Measurements from ENCODE around the gene RALGAPB. TPM values are rescaled to one million over a fixed set of nuclear protein-coding genes. Genes with fewer than 3 reads are reported as not detected.

RALGAPB gene
- total and polyA plus RNA-seq, 2 of the 13 experiments (the other 11 are each of a cell fraction or from before 2014, with no cell fraction given), result 17.6 to 30.6 TPM

DNA sequence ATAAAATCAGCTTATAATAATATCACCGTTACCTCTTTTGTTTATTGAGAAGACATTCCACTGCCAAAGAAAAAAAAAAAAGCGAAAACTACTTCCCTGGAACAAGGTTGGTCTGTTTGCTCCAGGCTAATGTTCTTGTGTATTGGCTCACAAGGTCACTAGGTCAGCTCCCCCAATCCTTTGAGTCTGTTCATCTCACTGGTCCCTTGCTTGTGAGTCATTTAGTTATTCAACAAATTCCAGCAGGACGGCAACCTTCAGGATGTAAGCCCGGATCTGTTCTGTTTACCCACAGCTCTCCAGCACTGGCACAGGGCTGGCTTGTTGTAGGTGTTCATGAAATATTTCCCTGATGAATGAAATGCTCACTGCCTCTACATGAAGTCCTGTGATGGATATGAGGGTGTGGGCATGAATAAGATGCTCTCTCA, 132.2 kb downstream of the RALGAPB start (continued):
- TF ChIP-seq, protein P1, sequence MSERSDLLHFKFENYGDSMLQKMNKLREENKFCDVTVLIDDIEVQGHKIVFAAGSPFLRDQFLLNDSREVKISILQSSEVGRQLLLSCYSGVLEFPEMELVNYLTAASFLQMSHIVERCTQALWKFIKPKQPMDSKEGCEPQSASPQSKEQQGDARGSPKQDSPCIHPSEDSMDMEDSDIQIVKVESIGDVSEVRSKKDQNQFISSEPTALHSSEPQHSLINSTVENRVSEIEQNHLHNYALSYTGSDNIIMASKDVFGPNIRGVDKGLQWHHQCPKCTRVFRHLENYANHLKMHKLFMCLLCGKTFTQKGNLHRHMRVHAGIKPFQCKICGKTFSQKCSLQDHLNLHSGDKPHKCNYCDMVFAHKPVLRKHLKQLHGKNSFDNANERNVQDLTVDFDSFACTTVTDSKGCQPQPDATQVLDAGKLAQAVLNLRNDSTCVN (CRISPR knock-in tag; IDR thresholded peaks at IDR 0.05; ENCODE audit: borderline replicate concordance), result peak; percentile 77; the same call in 1 of the 2 replicates
- TF ChIP-seq NFE2 (CRISPR knock-in tag; IDR thresholded peaks at IDR 0.05) (no peak), PRMT3 (CRISPR knock-in tag; IDR thresholded peaks at IDR 0.05; ENCODE audit: borderline replicate concordance, low read depth) (no peak), POGZ (CRISPR knock-in tag; IDR thresholded peaks at IDR 0.05) (peak; percentile 78; the same call in 1 of the 2 replicates), KDM6A (CRISPR knock-in tag; IDR thresholded peaks at IDR 0.05; ENCODE audit: low read depth) (peak; percentile 78), MIER2 (CRISPR knock-in tag; IDR thresholded peaks at IDR 0.05) (peak; percentile 91; the same call in 1 of the 2 replicates), DDIT3 (CRISPR knock-in tag; IDR thresholded peaks at IDR 0.05) (no peak; the same call in 1 of the 2 replicates), ZBTB20 (CRISPR knock-in tag; IDR thresholded peaks at IDR 0.05; ENCODE audit: borderline replicate concordance, low read depth) (peak; percentile 63; the same call in 1 of the 2 replicates), ZNF136 (CRISPR knock-in tag; IDR thresholded peaks at IDR 0.05; ENCODE audit: low read depth) (no peak), KLF6 (CRISPR knock-in tag; IDR thresholded peaks at IDR 0.05) (peak; percentile 65; the same call in 1 of the 2 replicates), ZNF501 (CRISPR knock-in tag; IDR thresholded peaks at IDR 0.05) (peak; percentile 75), ZNF512 (CRISPR knock-in tag; IDR thresholded peaks at IDR 0.05) (no peak), NPAS2 (CRISPR knock-in tag; IDR thresholded peaks at IDR 0.05; ENCODE audit: borderline replicate concordance) (no peak)
- TF ChIP-seq, protein P2, sequence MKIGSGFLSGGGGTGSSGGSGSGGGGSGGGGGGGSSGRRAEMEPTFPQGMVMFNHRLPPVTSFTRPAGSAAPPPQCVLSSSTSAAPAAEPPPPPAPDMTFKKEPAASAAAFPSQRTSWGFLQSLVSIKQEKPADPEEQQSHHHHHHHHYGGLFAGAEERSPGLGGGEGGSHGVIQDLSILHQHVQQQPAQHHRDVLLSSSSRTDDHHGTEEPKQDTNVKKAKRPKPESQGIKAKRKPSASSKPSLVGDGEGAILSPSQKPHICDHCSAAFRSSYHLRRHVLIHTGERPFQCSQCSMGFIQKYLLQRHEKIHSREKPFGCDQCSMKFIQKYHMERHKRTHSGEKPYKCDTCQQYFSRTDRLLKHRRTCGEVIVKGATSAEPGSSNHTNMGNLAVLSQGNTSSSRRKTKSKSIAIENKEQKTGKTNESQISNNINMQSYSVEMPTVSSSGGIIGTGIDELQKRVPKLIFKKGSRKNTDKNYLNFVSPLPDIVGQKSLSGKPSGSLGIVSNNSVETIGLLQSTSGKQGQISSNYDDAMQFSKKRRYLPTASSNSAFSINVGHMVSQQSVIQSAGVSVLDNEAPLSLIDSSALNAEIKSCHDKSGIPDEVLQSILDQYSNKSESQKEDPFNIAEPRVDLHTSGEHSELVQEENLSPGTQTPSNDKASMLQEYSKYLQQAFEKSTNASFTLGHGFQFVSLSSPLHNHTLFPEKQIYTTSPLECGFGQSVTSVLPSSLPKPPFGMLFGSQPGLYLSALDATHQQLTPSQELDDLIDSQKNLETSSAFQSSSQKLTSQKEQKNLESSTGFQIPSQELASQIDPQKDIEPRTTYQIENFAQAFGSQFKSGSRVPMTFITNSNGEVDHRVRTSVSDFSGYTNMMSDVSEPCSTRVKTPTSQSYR (CRISPR knock-in tag; IDR thresholded peaks at IDR 0.05; ENCODE audit: borderline replicate concordance), result peak; percentile 92
- TF ChIP-seq, protein P3, sequence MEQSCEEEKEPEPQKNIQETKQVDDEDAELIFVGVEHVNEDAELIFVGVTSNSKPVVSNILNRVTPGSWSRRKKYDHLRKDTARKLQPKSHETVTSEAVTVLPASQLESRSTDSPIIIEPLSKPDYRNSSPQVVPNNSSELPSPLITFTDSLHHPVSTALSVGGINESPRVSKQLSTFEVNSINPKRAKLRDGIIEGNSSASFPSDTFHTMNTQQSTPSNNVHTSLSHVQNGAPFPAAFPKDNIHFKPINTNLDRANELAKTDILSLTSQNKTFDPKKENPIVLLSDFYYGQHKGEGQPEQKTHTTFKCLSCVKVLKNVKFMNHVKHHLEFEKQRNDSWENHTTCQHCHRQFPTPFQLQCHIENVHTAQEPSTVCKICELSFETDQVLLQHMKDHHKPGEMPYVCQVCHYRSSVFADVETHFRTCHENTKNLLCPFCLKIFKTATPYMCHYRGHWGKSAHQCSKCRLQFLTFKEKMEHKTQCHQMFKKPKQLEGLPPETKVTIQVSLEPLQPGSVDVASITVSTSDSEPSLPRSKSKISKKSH (CRISPR knock-in tag; IDR thresholded peaks at IDR 0.05; ENCODE audit: borderline replicate concordance), result no peak
- TF ChIP-seq, protein P4, sequence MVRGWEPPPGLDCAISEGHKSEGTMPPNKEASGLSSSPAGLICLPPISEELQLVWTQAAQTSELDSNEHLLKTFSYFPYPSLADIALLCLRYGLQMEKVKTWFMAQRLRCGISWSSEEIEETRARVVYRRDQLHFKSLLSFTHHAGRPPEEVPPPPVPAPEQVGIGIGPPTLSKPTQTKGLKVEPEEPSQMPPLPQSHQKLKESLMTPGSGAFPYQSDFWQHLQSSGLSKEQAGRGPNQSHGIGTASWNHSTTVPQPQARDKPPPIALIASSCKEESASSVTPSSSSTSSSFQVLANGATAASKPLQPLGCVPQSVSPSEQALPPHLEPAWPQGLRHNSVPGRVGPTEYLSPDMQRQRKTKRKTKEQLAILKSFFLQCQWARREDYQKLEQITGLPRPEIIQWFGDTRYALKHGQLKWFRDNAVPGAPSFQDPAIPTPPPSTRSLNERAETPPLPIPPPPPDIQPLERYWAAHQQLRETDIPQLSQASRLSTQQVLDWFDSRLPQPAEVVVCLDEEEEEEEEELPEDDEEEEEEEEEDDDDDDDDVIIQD (CRISPR knock-in tag; IDR thresholded peaks at IDR 0.05; ENCODE audit: low read depth), result peak; percentile 93
- TF ChIP-seq, protein P5, sequence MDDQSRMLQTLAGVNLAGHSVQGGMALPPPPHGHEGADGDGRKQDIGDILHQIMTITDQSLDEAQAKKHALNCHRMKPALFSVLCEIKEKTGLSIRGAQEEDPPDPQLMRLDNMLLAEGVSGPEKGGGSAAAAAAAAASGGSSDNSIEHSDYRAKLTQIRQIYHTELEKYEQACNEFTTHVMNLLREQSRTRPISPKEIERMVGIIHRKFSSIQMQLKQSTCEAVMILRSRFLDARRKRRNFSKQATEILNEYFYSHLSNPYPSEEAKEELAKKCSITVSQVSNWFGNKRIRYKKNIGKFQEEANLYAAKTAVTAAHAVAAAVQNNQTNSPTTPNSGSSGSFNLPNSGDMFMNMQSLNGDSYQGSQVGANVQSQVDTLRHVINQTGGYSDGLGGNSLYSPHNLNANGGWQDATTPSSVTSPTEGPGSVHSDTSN (CRISPR knock-in tag; IDR thresholded peaks at IDR 0.05; ENCODE audit: borderline replicate concordance), result no peak
